Gastroesophageal sphincter (tissue), 3 donors: ENCODE data around the gene ECEL1.

ENCODE experiments used
- CTCF ChIP-seq, 4 experiments: fragments of 200-600 bp in 2 of 4; fragments of 450-650 bp in 2 of 4; sonication (generic) in 1 of 4; IDR thresholded peaks; one replicate each; pipeline ENCODE4 v1.5.1; 2017 to 2019; ENCODE audit warnings: antibody characterized with exemption in 4 of 4, mild to moderate bottlenecking in 2 of 4, moderate library complexity in 2 of 4
- POLR2A ChIP-seq, 2 donors: fragments of 450-650 bp; IDR thresholded peaks; one replicate each; pipeline ENCODE4 v1.6.1; 2017; ENCODE audit warnings: antibody characterized with exemption in 2 of 2, mild to moderate bottlenecking in 2 of 2, moderate library complexity in 1 of 2
- POLR2AphosphoS5 ChIP-seq: sonication (generic); formaldehyde crosslinking; IDR thresholded peaks from one replicate; pipeline ENCODE4 v1.6.1; 2017; ENCODE audit warnings: antibody characterized with exemption

GRCh38 chr2:232490221-232491138 is 2.8 kb upstream of the ECEL1 start:
- TF ChIP-seq CTCF (IDR thresholded peaks at IDR 0.05) (no peak), POLR2A (IDR thresholded peaks at IDR 0.05) (no peak), POLR2AphosphoS5 (no peak)
